ENCODE results near the gene ACSM5.
"Not testable (repeated sequence)": the region's sequence is repeated elsewhere in the genome, so short reads cannot be mapped to it uniquely, and the experiment has no call there.

Gene ACSM5

DNA sequence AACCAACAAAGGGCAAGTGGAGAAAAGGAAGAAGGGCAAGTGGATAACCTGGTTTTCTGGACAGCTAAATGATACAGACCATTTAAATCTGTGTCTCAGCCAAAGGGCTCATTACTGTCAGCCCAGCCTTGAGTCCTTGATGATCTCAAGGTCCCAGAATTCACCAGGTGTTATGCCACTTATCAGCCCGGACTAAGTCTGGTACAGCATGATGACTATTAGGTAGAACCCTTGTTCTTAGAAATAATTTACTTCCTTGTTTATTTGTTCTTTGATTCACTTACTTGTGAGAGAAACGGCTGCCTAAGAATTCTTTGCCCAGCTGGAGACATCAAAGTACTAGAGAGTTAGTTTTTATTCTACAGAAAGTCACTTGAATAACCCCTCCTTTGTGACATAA is 8.3 kb upstream of the ACSM5 start:
- no peak for DNase-seq

DNA sequence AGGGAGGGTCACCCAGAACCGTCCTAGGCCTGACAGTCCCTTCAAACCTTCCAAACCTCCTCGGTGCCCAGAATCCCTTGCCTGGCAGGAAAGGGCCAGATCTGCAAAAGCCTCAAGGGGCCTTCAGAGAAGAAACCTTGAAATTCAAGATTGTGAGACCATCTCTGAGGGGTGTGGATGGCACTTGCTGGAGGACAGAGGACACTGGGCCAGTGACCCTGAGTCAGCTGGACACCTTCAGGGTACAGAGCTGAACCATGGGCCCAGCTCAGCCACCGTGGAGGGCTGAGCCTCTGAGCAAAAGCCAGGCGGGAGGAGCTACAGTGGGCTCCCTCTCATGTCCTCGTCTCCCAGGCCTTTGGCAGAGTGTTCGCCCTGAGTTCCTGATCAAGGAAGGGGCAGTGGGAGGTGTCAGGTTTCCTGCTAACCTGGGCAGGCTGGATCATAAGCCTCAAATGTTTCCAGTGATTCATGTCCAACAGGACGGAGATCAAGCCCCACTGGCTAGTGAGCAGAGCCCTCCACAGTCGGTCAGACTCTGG is 7.8 kb upstream of the ACSM5 start:
- DNase-seq = no peak

DNA sequence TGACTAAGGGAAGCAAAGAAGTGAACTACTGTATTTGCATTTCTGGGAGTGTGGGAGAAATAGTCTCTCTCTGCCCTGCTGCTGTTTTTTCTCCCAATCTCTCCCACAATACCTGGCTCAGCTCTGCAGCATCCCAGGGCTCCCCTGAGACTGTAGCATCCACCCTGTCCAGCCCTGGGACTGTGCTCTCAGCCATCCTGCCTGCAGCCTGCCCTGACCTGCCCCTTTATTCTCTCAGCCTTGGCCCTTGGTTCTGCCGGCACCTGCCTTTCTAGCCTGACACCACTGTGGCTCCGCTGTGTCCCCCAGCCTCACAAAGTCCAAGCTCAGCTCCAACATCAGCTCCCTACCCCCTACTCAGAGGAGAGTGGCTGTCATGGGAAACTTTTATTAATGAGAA is 6.7 kb upstream of the ACSM5 start:
- DNase-seq = no peak

DNA sequence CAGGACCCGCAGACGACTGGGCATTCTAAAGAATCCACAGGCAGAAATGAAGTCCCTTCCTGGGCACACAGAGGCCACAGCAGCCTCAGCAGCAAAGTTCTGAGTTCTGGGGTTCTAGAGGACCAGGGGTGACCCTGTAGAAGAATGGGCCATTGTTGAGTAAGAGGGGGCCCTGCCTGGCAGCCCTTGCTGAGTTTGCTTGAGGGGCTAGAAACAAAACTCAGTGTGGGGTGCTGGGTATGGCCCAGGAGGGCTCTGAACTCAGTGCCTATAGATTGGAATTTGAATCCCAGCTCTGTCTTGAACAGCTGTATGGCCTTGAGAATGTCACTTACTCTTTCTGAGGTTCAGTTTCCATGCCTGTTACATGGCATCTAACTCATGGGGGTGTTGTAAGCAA is 4.7 kb upstream of the ACSM5 start, which contains the start of gene PDILT:
Gene PDILT, minus strand, starts transcription at position 101 of the 400 bp plus-strand sequence. CDS start 5,437 bp downstream, outside the sequence.
- no peak for DNase-seq

DNA sequence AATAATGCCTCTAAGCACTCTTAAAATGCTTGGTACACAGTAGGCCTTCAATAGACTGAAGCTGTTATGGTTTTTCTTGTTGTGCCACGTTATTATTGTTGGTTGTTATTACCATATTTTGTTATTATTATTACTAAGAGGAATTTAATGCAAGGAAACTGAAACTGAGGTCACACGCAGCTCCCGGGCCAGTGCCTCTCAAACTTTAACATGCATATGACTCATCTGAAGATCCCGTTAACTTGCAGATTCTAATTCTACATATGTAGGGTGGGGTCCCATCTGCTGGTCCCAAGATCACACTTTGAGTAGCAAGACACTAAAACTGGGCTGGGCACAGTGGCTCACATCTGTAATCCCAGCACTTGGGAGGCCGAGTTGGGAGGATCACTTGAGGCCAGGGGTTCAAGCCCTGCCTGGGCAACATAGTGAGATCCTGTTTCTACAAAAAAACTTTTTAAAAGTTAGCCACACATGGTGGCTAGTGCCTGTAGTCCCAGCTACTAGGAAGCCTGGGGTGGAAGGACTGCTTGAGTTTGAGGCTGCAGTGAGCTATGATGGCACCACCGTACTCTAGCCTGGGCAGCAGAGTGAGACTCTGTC is 888 bp downstream of the ACSM5 start:
- no peak for DNase-seq

DNA sequence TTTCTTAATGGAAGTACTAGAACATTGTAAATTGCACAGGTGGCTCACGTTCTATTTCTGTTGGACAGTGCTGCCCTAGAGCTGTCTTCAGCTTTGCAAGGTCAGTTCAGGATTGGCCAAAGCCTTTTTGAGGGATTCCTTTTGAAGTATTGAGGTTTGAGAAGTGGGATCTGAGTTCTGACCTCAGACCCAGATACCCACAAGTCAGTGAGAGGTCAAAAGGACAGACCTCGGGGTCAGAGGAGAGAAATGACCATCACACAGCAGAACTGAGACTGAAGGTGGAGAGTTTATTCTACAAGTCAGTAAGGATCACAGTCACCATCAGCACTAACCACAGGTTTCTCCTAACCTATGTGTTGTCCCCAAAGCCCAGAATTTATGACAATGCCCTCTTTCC is 1.7 kb downstream of the ACSM5 start:
- no peak for DNase-seq

DNA sequence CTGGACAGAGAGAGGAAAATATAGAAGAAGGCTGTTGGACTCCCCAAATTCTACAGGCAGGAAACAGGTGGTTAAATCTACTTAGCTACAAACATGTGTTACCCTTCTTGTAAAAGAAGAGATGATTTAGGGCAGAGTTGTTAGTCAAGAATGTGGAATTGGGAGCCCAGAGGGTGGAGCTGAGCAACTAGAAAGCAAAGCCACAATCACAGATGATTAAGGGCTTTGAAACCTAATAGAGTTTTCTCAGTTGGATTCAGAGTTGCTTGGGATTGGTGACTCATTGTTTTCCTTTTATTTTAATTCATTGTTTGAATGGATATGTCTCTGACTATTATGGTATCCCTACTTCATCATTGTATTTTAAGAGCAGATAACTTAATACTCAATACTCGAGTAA is 6.2 kb downstream of the ACSM5 start:
- DNase-seq = no peak

DNA sequence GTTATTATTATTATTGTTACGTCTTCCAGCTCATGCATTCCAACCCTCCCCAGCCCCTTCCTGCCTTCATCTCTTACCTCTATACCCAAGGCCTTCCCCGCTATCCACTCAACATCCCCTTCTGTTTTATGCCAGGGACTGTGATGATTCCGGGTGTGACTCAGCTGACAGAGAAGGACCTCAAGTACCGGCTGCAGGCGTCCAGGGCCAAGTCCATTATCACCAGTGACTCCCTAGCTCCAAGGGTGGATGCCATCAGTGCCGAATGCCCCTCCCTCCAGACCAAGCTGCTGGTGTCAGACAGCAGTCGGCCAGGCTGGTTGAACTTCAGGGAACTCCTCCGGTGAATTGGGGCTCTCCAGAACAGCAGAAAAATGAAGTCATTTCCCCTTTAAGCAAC is 9.8 kb downstream of the ACSM5 start:
- DNase-seq = not testable (repeated sequence)

DNA sequence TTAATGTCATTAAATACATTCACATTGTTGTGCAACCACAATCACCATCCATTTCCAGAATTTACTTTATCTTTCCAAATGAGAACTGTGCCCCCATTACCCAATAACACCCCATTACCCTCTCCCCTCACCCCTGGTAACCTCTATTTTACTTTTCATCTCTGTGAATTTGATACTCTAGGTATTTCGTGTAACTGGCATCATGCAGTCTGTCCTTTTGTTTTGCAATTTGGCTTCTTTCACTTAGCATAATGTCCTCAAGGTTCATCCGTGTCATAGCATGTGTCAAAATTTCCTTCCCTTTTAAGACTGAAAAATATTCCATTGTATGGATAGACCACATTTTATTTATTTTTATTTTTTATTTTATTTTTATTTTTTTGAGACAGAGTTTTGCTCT is 12.4 kb downstream of the ACSM5 start:
- DNase-seq = not testable (repeated sequence)

DNA sequence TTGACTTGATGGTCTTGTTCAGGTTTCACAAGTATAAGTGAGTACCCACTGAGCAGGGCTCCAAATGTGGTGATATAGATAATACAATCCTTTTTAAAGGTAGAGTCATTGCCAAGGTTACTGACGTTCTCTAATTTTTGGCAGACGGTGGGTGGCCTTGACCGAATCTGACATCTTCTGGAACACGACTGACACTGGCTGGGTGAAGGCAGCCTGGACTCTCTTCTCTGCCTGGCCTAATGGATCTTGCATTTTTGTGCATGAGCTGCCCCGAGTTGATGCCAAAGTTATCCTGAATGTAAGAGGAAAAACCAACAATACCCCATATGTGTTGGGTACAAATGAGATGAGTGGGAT is 14.4 kb downstream of the ACSM5 start:
- not testable (repeated sequence) for DNase-seq

DNA sequence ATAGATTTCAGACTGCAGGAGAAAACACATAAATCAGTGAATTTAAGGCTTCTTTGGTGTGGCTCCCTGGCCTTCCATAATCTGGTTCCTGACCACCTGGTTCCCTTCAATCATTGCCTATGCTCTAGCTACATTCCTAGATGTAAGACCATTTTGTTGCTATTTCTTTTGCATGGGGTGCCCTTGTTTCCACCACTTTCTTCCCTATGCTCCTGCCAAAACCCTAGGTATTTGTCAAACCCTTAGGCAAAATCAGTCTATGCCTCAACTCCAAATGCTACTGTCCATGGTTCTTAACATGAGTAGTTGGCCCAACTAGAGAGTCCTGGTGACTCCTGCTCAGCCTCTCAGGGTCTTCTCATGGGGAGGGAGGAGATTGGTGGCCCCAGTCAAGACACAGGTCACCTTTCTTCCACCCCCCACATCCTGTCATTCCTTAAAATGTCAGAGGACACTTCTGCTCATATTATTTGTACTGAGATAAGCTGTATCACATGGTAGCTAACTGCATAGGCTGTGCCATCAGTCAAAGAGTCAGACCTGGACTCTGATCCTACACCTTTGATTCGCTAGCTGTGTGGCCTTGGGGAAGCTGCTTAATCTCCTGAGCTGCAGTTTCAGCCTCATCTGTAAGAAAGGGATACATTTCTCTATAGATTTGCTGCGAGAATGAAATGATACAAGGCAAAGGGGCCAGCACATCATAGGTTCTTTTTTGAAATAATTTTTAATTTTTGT is 15.0 kb downstream of the ACSM5 start:
- no peak for DNase-seq

DNA sequence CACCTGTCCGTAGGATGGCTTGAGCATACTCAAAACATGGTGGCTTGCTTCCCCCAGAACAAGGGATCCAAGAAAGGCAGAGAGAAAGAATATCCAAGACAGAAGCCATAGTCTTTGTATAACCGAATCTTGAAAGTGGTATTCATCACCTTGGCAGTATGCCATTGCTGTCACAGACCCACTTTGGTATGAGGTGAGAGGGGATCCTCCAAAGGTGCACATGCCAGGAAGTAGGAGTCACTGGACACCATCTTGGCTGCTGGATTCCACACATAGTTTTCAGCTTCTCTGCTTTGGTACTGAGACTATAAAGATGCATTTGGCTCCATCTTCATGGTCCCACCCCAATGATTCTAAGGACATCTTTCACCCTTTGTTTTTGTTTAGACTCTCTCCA is 18.1 kb downstream of the ACSM5 start:
- DNase-seq = not testable (repeated sequence)

DNA sequence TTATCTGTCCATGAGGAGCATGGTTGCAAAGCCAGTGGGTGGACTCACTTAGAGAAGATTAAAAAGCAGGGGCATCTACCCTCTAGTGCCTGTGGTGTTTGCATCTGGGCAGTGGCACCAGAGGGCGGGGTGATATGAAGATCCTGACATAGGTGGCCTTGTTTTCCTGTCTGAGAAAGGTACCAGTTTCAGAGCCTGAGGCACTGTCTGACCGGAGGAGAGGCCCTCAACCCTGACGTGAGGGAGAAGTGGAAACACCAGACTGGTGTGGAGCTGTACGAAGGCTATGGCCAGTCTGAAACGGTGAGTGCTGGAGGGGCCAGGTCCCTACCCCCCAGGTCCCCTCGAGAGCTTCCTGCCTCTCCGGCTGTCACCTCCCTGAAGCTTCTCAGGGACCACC is 20.2 kb downstream of the ACSM5 start:
- not testable (repeated sequence) for DNase-seq

DNA sequence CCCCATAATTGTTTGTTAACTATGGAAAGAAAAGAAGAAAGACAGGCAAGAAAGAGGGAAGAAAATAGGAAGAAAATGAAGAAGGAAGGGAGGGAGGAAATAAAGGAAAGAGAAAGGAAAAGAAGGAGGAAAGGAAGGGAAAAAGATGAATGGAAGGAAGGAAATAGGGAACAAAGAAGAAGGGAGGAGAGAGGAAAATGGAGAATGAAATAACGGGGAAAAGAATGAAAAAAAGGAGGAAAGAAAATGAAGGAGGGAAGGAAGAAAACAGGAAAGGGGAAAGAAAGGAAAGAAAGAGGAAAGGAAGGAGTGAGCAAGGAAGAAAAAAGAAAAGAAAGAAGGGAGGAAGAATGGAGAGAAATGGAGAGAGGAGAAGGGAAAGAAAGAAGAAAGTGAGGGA is 21.1 kb downstream of the ACSM5 start:
- DNase-seq = not testable (repeated sequence)

DNA sequence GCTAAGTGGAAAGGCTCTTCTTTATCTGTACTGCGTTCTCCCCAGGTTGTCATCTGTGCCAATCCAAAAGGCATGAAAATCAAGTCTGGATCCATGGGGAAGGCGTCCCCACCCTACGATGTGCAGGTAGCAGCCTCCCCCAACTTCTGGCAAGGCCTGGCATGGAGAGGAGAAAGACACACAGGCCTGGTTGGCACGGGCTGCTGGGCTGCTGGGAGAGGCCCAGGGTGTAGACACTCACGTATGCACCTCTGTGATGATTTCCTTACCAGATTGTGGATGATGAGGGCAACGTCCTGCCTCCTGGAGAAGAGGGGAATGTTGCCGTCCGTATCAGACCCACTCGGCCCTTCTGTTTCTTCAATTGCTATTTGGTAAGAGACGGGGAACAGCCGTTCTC is 21.6 kb downstream of the ACSM5 start:
- no peak for DNase-seq

DNA sequence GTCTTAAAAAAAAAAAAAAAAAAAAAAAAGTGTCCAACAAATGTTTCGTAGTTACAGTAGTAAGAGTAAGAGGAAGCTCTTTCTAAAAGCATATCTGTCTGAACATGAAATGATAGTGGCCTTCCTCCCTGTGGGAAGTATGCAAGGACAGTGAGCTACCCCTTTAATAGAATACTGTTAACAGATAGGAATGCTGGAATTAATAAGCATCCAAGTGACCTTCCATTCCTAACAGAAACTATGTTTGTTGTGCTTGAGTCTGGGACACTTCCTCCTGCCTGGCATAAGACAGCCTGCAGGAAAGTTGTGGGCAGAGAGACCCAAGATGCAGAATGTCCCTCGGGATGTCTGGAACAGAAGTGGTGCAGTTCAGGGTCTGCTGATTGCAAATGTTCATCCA is 29.6 kb downstream of the ACSM5 start:
- not testable (repeated sequence) for DNase-seq

DNA sequence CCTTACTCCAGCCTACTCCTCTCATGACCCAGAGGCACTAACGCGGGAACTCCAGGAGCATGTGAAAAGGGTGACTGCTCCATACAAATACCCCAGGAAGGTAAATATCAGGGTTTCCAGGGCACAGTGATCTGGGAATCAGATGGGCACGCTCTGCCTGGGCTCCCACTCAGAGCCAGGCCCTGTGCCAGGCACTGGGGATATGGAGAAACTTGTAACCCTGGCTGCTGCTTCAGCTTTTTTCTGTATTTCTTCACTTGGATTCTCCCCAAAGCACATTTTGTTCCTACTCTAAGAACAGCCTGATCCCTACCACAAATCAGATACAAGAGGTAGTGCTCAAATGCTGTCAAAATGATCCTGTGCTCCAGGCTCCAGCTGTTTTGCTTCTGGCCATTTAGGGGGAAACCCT is 30.5 kb downstream of the ACSM5 start:
- not testable (repeated sequence) for DNase-seq

DNA sequence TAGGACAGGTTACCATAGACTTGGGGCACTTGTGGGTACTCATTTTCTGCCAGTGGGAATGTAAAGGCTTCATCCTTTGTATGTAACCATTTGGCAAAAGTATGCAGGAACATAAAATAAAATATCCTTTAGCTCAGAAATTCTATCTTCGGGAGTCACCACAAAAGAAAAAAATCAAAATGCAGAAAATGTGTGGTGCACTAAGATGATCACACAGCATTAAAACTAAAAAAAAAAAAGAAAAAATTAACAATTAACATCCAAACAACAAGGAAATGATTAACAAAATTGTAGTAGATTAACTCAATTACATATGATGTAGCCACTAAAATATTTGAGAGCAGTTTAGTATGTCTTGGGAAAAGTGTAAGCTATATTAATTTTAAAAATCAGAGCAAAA is 31.4 kb downstream of the ACSM5 start:
- not testable (repeated sequence) for DNase-seq

DNA sequence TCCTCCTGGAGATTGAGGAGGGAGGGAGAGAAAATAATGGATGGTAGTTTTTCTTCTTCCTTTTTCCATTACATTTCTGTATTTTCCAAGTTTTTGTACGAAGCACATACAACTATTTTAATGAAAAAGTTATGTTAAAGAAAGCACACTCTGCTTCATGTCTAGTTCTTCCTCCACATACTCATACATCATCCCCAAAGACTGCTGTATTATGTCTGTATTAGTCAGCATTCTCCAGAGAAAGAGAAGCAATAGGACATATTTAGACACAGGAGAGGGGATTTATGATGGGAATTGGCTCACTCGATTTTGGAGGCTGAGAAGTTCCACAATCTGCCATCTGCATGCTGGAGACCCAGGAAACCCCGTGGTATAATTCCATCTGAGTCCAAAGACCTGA is 31.9 kb downstream of the ACSM5 start:
- no peak for DNase-seq

DNA sequence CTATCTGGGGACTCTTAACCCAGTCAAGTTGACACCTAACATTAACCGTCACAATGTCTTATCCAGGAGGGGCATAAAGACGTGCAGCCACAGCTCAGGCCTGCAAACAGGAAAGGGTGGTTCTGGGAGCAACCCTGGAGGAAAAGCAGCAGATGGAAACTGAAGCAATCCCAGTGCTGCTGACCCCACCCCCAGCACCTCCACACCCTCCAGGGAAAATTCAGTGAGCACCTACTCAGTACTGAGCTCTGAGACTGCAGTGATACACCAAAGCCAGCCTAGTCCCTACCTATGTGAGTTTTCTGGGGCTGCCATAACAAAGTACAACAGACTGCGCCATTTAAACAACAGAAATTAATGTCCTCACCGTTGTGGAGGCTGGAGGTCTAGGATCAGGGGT is 32.5 kb downstream of the ACSM5 start:
- DNase-seq = not testable (repeated sequence)

DNA sequence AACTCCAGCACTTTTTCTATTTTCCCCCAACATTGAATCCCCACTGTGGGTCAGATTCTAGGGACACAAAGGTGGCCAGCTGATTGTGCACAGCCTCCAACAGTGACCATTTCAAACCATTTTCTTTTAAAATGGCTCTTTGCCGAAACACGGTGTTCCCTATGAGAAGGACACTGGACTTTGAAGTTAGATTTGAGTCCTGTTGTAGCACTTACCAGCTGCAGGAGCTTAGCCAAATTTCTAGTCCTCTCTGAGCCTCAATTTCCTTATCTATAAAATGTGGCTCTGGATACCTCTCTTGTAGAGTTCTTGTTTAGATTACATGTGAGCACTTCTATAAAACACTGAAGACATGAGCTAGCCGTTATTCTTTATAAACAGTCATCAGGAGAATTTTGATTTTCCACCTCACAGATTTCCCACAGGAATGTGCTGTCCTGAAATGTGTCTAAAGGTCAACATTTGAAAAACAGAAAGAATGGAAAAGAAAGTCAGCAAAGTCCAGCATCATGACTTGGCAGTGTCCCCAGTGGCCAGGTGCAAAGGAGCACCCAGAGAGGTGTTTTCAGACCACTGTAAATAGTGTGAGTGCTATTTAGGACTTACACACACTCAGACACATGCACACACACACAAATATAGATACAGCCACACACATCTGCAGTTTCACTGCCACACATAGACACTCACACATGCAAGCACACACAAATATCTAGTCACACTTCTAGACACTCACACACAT is 37.5 kb downstream of the ACSM5 start:
- DNase-seq = not testable (repeated sequence)

DNA sequence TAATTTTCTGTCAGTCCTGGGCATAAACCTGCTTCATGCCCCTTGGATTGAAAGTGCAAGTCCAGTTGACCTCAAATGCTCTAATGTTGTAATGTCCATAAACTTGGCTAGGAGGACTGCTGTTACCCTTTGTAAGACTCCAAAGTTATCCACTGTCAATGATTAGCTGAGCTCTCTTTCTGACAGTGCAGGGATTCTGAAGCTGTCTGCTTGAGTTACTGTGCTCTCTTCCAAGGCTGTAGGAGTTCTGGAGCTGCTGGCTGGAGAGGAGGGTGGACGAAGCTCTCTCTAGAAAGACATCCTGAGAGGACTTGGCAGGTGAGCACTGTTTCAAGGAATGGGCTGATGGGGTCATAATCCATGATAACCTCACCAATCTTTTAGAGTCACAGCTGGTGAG is 42.0 kb downstream of the ACSM5 start, which contains the start of gene ACSM2A:
Gene ACSM2A, plus strand, starts transcription at position 158 of the 400 bp plus-strand sequence. CDS start 8,594 bp downstream, outside the sequence.
- not testable (repeated sequence) for DNase-seq

DNA sequence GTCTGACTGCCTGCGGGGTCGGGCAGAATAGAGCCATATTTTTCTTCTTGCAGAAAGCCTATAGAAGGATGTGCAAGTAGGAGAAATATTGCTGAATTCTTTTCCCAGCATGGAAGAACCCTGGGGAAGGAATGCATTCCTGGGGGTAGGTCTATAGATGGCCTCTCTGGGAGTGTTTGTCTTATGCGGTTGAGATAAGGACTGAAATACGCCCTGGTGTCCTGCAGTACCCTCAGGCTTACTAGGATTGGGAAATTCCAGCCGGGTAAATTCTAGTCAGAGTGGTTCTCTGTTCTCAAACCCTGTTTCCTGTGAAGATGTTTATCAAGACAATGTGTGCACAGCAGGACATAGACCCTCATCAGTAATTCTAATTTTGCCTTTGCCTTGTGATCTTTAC is 44.3 kb downstream of the ACSM5 start:
- DNase-seq = not testable (repeated sequence)

DNA sequence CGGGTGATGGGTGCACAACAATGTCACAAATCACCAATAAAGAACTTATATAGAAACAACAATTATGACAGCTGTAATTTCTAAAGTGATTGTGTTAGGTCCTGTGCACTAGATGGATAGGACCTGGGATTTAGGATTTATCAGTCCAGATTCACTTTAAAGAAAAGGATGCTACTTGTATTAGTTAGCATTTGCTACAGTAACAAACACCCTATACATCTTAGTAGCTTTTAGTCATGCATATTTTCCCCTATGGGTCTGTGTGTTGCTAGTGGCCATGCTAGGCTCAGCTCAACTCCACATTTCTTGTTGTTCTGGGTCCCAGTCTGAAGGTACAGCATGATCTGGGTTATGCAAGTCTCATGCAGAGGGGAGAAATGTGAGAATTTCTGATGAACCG is 49.9 kb downstream of the ACSM5 start:
- not testable (repeated sequence) for DNase-seq
